Measurements from ENCODE around the gene NTSR1.

DNA sequence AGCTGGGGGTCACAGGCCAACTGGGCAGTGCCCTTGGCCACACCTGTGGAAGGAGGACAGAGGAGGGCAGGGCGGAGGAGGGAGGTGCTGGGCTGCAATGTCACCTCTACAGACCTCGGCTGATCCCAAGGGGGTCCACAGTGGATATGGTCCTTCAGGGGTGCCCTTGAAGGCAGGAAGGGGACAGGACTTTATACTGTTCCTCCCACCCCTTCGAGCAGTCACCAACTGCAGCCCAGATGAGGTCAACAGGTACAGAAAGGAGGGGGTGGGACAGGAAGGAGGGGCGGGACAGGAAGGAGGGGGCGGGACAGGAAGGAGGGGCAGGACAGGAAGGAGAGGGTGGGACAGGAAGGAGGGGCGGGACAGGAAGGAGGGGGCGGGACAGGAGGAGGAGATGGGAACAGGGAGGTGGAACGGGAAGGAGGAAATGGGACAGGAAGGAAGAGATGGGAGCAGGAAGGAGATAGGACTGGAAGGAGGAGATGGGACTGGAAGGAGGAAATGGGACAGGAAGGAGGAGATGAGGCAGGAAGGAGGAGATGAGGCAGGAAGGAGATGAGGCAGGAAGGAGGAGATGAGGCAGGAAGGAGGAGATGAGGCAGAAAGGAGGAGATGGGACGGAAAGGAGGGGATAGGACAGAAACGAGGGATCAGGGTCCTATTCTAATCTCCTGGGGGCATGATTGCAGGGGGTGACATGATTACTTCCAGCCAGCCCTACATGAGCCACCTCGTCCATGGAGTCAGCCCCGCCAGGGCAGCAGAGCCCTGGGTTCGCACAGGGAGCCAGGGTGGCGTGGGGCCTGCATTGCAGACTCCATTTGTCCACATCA is 68.3 kb downstream of the NTSR1 start:
- TF ChIP-seq, protein P1, sequence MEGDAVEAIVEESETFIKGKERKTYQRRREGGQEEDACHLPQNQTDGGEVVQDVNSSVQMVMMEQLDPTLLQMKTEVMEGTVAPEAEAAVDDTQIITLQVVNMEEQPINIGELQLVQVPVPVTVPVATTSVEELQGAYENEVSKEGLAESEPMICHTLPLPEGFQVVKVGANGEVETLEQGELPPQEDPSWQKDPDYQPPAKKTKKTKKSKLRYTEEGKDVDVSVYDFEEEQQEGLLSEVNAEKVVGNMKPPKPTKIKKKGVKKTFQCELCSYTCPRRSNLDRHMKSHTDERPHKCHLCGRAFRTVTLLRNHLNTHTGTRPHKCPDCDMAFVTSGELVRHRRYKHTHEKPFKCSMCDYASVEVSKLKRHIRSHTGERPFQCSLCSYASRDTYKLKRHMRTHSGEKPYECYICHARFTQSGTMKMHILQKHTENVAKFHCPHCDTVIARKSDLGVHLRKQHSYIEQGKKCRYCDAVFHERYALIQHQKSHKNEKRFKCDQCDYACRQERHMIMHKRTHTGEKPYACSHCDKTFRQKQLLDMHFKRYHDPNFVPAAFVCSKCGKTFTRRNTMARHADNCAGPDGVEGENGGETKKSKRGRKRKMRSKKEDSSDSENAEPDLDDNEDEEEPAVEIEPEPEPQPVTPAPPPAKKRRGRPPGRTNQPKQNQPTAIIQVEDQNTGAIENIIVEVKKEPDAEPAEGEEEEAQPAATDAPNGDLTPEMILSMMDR (IDR thresholded peaks at IDR 0.05; ENCODE audit: low read depth, low read length) = no peak
- TF ChIP-seq EZH2phosphoT487 (IDR thresholded peaks at IDR 0.05; ENCODE audit: low read depth) = no peak

All from OCI-LY3 (cell line).